Measurements from ENCODE around the gene UBE2Q2.
"Not testable (repeated sequence)": the region's sequence is repeated elsewhere in the genome, so short reads cannot be mapped to it uniquely, and the experiment has no call there.

Gene UBE2Q2

GRCh38 chr15:75841626-75842025, 1.6 kb upstream of the UBE2Q2 start:
- no peak for DNase-seq (ENCODE audit: extremely low read depth, low read depth)
- no peak for TF ChIP-seq CTCF (IDR thresholded peaks at IDR 0.05; ENCODE audit: low read depth, low read length)

- no peak for TF ChIP-seq CTCF (IDR thresholded peaks at IDR 0.05; ENCODE audit: low read depth, low read length)
- peak; percentile 16 for DNase-seq (ENCODE audit: extremely low read depth, low read depth)
Measured at GRCh38 chr15:75843678-75844581, 683 bp downstream of the UBE2Q2 start.

- DNase-seq (ENCODE audit: extremely low read depth, low read depth), result no peak
- no peak for TF ChIP-seq CTCF (IDR thresholded peaks at IDR 0.05; ENCODE audit: low read depth, low read length)
Measured at GRCh38 chr15:75844629-75845335, 1.5 kb downstream of the UBE2Q2 start.

GRCh38 chr15:75849167-75849566, 5.9 kb downstream of the UBE2Q2 start:
- TF ChIP-seq CTCF (IDR thresholded peaks at IDR 0.05; ENCODE audit: low read depth, low read length), result no peak
- DNase-seq (ENCODE audit: extremely low read depth, low read depth), result no peak

GRCh38 chr15:75850708-75851107, 7.5 kb downstream of the UBE2Q2 start:
- no peak for DNase-seq (ENCODE audit: extremely low read depth, low read depth)
- TF ChIP-seq CTCF (IDR thresholded peaks at IDR 0.05; ENCODE audit: low read depth, low read length), result no peak

- DNase-seq (ENCODE audit: extremely low read depth, low read depth), result not testable (repeated sequence)
Measured at GRCh38 chr15:75851566-75851965, 8.3 kb downstream of the UBE2Q2 start.

- no peak for TF ChIP-seq CTCF (IDR thresholded peaks at IDR 0.05; ENCODE audit: low read depth, low read length)
- DNase-seq (ENCODE audit: extremely low read depth, low read depth), result no peak
Measured at GRCh38 chr15:75857886-75858285, 14.6 kb downstream of the UBE2Q2 start.

All from AG09319 (cell line).